Measurements from ENCODE around the gene KCNC1.
A peak's percentile ranks its signal among the peaks of the same experiment; 100 is the strongest.

KCNC1 gene

GRCh38 chr11:17773674-17774073 is 39.1 kb downstream of the KCNC1 start:
- peak; percentile 56 for DNase-seq (ENCODE audit: low spot score)

- peak; percentile 54 for DNase-seq (ENCODE audit: low spot score)
Measured at GRCh38 chr11:17774232-17775034, 39.9 kb downstream of the KCNC1 start.

GRCh38 chr11:17775035-17775348 is 40.4 kb downstream of the KCNC1 start:
- DNase-seq (ENCODE audit: low spot score): no peak

GRCh38 chr11:17775507-17776211 is 41.1 kb downstream of the KCNC1 start:
- no peak for DNase-seq (ENCODE audit: low spot score)

- no peak for DNase-seq (ENCODE audit: low spot score)
Measured at GRCh38 chr11:17776212-17776875, 41.8 kb downstream of the KCNC1 start.

GRCh38 chr11:17777086-17777737 is 42.6 kb downstream of the KCNC1 start:
- no peak for DNase-seq (ENCODE audit: low spot score)

GRCh38 chr11:17777738-17778091 is 43.1 kb downstream of the KCNC1 start:
- no peak for DNase-seq (ENCODE audit: low spot score)

- no peak for DNase-seq (ENCODE audit: low spot score)
Measured at GRCh38 chr11:17778352-17778751, 43.8 kb downstream of the KCNC1 start.

GRCh38 chr11:17778956-17779860 is 44.6 kb downstream of the KCNC1 start:
- no peak for DNase-seq (ENCODE audit: low spot score)

GRCh38 chr11:17779861-17780594 is 45.4 kb downstream of the KCNC1 start:
- no peak for DNase-seq (ENCODE audit: low spot score)

GRCh38 chr11:17780668-17781067 is 46.1 kb downstream of the KCNC1 start:
- no peak for DNase-seq (ENCODE audit: low spot score)

- peak; percentile 57 for DNase-seq (ENCODE audit: low spot score)
Measured at GRCh38 chr11:17781221-17781620, 46.6 kb downstream of the KCNC1 start.

GRCh38 chr11:17781626-17782025 is 47.0 kb downstream of the KCNC1 start:
- DNase-seq (ENCODE audit: low spot score): no peak

GRCh38 chr11:17782145-17782544 is 47.6 kb downstream of the KCNC1 start:
- no peak for DNase-seq (ENCODE audit: low spot score)

GRCh38 chr11:17782603-17783337 is 48.2 kb downstream of the KCNC1 start:
- no peak for DNase-seq (ENCODE audit: low spot score)

- DNase-seq (ENCODE audit: low spot score): no peak
Measured at GRCh38 chr11:17783878-17784277, 49.3 kb downstream of the KCNC1 start.

GRCh38 chr11:17786824-17787525 is 52.4 kb downstream of the KCNC1 start:
- no peak for DNase-seq (ENCODE audit: low spot score)

- DNase-seq (ENCODE audit: low spot score): no peak
Measured at GRCh38 chr11:17788084-17788483, 53.5 kb downstream of the KCNC1 start.

GRCh38 chr11:17790453-17790852 is 55.9 kb downstream of the KCNC1 start:
- no peak for DNase-seq (ENCODE audit: low spot score)

GRCh38 chr11:17791144-17791543 is 56.6 kb downstream of the KCNC1 start:
- no peak for DNase-seq (ENCODE audit: low spot score)
